ENCODE measurements around the gene PRIMPOL.

- no peak for TF ChIP-seq CTCF (conservative IDR thresholded peaks at IDR 0.05)
- no peak for TF ChIP-seq EZH2 (IDR thresholded peaks at IDR 0.05; ENCODE audit: low read depth)
Measured at GRCh38 chr4:184688447-184688846, 38.9 kb downstream of the PRIMPOL start.
